Suprapubic skin (tissue), 4 donors: ENCODE results near the gene SPATA6. TPM values are rescaled to one million over a fixed set of nuclear protein-coding genes. Genes with fewer than 3 reads are reported as not detected.

Experiments used
- DNase-seq, 2 donors: peaks; one replicate each; pipeline ENCODE4 v3.0.0-alpha.2; 2019; ENCODE audit warnings: low spot score in 2 of 2
- H3K27ac ChIP-seq: fragments of 200-600 bp; sonication (generic); one replicate; pipeline ENCODE4 v1.5.1; 2019
- H3K27me3 ChIP-seq: fragments of 200-600 bp; sonication (generic); one replicate; pipeline ENCODE4 v1.5.1; 2019
- H3K36me3 ChIP-seq: fragments of 200-600 bp; sonication (generic); one replicate; pipeline ENCODE4 v1.5.1; 2019
- H3K4me1 ChIP-seq: fragments of 200-600 bp; sonication (generic); one replicate; pipeline ENCODE4 v1.5.1; 2019
- H3K4me3 ChIP-seq: fragments of 200-600 bp; sonication (generic); one replicate; pipeline ENCODE4 v1.5.1; 2019; ENCODE audit warnings: mild to moderate bottlenecking
- H3K9me3 ChIP-seq: fragments of 200-600 bp; sonication (generic); one replicate; pipeline ENCODE4 v1.5.1; 2019
- EP300 ChIP-seq: sonication (generic); formaldehyde crosslinking; IDR thresholded peaks from one replicate; pipeline ENCODE4 v1.6.1; 2017; ENCODE audit warnings: antibody characterized with exemption
- POLR2A ChIP-seq, 2 donors: fragments of 450-650 bp; IDR thresholded peaks; one replicate each; pipeline ENCODE4 v1.6.1; 2017; ENCODE audit warnings: antibody characterized with exemption in 2 of 2, mild to moderate bottlenecking in 2 of 2, moderate library complexity in 2 of 2
- POLR2AphosphoS5 ChIP-seq, 3 donors: sonication (generic); formaldehyde crosslinking; IDR thresholded peaks; one replicate each; pipeline ENCODE4 v1.6.1; 2017; ENCODE audit warnings: antibody characterized with exemption in 3 of 3
- WGBS: methylation state at CpG from one replicate; pipeline ENCODE4 v1.1.5; 2018; 5-methylcytosine and 5-hydroxymethylcytosine counted together
- total RNA-seq, 4 donors: library from RNA; depleted of rRNA; stranded (reverse); fragments of >200 nt; gene quantifications; one replicate each; pipeline ENCODE4 v1.1.0, GENCODE V29; 2016
- TF ChIP-seq, protein P1 (sequence below), 2 donors: fragments of 200-600 bp in 1 of 2; fragments of 450-650 bp in 1 of 2; sonication (generic) in 1 of 2; IDR thresholded peaks; one replicate each; pipeline ENCODE4 v1.5.1; 2016 to 2019; ENCODE audit warnings: antibody characterized with exemption in 2 of 2, mild to moderate bottlenecking in 1 of 2, moderate library complexity in 1 of 2

The SPATA6 gene
- total RNA-seq, 4 donors from 2014 or later = 7.0 to 44.2 (median 10.8) TPM

DNA sequence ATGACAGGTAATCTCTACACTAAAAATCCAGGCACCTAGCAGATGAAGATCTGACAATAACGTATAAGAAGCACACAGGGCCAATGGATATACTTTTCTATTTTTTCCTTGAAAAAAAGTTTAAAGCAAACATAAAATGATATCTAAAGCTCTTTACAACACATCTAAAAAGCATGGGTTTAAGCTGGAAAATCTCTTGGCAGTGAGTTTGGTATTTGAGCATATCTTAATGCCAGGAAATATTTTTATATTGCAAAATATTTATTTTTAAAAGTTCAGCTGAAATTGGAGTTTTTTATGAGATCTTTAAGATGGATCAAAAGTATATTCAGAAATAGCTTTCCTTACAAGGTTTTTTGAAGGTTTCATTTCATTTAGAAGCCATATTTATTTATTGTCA is 209.0 kb downstream of the SPATA6 start:
- no peak for DNase-seq
- Histone ChIP-seq H3K27me3 (no peaks in the 10 kb centered on the region), H3K27ac (no peak overlapping the region), H3K36me3 (no peaks in the 10 kb centered on the region), H3K9me3 (no peaks in the 10 kb centered on the region), H3K4me1 (no peaks in the 10 kb centered on the region), H3K4me3 (no peak overlapping the region)
- TF ChIP-seq, protein P1, sequence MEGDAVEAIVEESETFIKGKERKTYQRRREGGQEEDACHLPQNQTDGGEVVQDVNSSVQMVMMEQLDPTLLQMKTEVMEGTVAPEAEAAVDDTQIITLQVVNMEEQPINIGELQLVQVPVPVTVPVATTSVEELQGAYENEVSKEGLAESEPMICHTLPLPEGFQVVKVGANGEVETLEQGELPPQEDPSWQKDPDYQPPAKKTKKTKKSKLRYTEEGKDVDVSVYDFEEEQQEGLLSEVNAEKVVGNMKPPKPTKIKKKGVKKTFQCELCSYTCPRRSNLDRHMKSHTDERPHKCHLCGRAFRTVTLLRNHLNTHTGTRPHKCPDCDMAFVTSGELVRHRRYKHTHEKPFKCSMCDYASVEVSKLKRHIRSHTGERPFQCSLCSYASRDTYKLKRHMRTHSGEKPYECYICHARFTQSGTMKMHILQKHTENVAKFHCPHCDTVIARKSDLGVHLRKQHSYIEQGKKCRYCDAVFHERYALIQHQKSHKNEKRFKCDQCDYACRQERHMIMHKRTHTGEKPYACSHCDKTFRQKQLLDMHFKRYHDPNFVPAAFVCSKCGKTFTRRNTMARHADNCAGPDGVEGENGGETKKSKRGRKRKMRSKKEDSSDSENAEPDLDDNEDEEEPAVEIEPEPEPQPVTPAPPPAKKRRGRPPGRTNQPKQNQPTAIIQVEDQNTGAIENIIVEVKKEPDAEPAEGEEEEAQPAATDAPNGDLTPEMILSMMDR (IDR thresholded peaks at IDR 0.05) = no peak
- no peak for TF ChIP-seq EP300
- no peak for TF ChIP-seq POLR2AphosphoS5 (IDR thresholded peaks at IDR 0.05)
- no peak for TF ChIP-seq POLR2A (IDR thresholded peaks at IDR 0.05)
- WGBS = 33% methylated on average over 1 of the region's 1 CpG

DNA sequence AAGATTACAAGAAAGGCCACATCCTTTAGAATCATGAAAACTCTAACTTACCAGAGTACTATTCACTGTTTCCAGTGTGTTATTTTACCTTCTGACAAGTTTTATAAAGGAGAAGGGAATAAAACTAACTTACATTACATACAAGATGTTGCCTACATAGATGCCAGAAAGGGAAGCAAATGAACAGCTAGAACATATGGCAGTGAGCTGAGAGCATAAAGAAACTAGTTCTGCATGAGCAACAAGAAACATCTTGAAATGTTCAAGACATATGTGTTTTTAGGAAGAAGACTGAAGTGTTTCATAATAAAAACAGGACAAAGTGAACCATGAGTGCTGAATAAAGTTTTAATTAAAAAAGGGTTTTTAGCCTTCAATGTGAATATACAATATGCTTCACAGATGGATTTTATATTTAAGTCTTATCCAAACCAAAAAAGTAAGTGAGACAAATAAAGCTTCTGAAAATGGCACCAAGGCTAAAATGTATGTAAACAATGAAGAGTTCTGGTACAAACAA is 210.1 kb downstream of the SPATA6 start:
- DNase-seq = no peak
- H3K4me3 ChIP-seq = no peak overlapping the region
- H3K27ac ChIP-seq = no peak overlapping the region
- no peaks in the 10 kb centered on the region for H3K27me3 ChIP-seq
- H3K4me1 ChIP-seq = no peaks in the 10 kb centered on the region
- H3K36me3 ChIP-seq = no peaks in the 10 kb centered on the region
- TF ChIP-seq POLR2A (IDR thresholded peaks at IDR 0.05) = no peak
- no peak for TF ChIP-seq POLR2AphosphoS5 (IDR thresholded peaks at IDR 0.05)
- TF ChIP-seq, protein P1 (IDR thresholded peaks at IDR 0.05) = no peak
- no peak for TF ChIP-seq EP300
- no peaks in the 10 kb centered on the region for H3K9me3 ChIP-seq

GRCh38 chr1:48258106-48258505 is 213.9 kb downstream of the SPATA6 start:
- Histone ChIP-seq H3K27ac (no peak overlapping the region), H3K4me3 (no peak overlapping the region), H3K9me3 (no peaks in the 10 kb centered on the region), H3K27me3 (no peaks in the 10 kb centered on the region), H3K4me1 (no peaks in the 10 kb centered on the region), H3K36me3 (no peaks in the 10 kb centered on the region)
- TF ChIP-seq POLR2AphosphoS5 (IDR thresholded peaks at IDR 0.05) = no peak
- TF ChIP-seq POLR2A (IDR thresholded peaks at IDR 0.05) = no peak
- no peak for TF ChIP-seq EP300
- TF ChIP-seq, protein P1 (IDR thresholded peaks at IDR 0.05) = no peak
- no peak for DNase-seq
- 100% methylated on average over 1 of the region's 1 CpG for WGBS

DNA sequence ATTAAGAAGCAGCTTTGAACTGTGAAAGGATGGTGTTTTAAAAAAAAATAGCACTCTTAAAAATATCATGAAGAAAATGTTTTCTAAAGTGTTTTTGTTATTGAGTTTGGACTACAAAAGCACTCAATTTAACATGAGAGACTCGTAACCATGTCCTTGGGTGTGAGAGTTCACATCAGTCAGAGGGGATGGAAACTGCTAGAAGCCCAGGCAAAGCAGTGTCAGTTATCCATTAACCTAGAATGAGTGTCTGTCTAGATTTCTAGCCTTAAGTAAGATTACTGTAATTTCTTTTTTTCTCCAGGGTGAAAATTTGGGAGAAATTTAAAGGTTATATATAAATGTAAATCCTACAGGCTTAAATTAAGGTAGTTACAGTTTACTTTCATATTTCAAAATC is 217.8 kb downstream of the SPATA6 start:
- no peak for DNase-seq
- H3K9me3 ChIP-seq = no peaks in the 10 kb centered on the region
- no peaks in the 10 kb centered on the region for H3K4me1 ChIP-seq
- WGBS = 78% methylated on average over 1 of the region's 1 CpG
- no peak overlapping the region for H3K27ac ChIP-seq
- no peaks in the 10 kb centered on the region for H3K27me3 ChIP-seq
- no peaks in the 10 kb centered on the region for H3K36me3 ChIP-seq
- TF ChIP-seq, protein P1 (IDR thresholded peaks at IDR 0.05) = no peak
- TF ChIP-seq EP300 = no peak
- no peak for TF ChIP-seq POLR2A (IDR thresholded peaks at IDR 0.05)
- no peak for TF ChIP-seq POLR2AphosphoS5 (IDR thresholded peaks at IDR 0.05)
- H3K4me3 ChIP-seq = no peak overlapping the region

DNA sequence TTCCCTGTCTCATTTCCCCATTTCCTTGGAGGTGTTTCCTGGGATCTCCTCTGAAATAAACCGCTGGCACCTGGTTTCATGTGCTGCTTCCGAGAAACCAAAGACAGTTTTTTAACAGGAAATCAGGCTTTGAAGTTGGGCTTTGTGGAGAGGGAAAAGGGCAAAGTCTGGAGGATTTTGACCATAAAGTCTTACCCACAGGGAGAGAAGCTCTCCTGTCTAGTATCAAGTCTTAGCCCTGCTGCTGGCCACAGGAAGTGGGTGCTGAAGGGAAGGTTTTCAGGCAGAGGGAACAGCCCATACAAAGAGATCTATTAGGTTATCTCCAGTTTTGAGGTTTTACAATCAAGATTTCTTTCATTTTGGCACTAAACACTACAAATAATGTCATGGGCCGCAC is 220.2 kb downstream of the SPATA6 start:
- Histone ChIP-seq H3K36me3 (no peaks in the 10 kb centered on the region), H3K4me1 (no peaks in the 10 kb centered on the region), H3K27me3 (no peaks in the 10 kb centered on the region), H3K4me3 (no peak overlapping the region), H3K9me3 (no peaks in the 10 kb centered on the region), H3K27ac (no peak overlapping the region)
- DNase-seq = no peak
- TF ChIP-seq POLR2A (IDR thresholded peaks at IDR 0.05) = no peak
- no peak for TF ChIP-seq EP300
- TF ChIP-seq, protein P1 (IDR thresholded peaks at IDR 0.05) = no peak
- TF ChIP-seq POLR2AphosphoS5 (IDR thresholded peaks at IDR 0.05) = no peak
- 89% methylated on average over 3 of the region's 3 CpGs for WGBS
